ENCODE measurements around the gene MS4A14.

The MS4A14 gene

DNA sequence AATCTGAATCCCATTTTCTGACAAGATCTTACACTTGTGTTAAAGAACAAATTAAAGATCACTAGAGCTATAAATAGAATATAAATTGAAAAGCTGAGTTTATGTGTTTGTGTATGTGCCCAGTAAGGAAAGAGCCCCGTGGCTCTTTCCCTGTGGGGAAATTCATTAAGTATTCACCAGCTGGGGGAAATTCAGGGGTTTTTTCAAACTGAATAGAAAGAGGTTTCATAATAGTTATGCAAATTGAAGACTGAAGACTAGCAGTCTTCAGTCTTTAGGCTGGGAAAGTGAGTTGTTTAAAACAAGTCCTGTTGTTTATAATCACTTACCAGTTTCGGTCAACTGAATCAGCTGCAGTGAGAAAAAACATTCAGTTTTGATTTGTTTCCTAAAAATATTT, 29.2 kb upstream of the MS4A14 start:
- H3K4me1 ChIP-seq (ENCODE audit: control insufficient read depth in 1 of 2, insufficient read depth in 2 of 2, low read length in 2 of 2), result peaks cover 5 to 11% of the 10 kb centered on the region in 2 donors
- H3K9me3 ChIP-seq (ENCODE audit: control insufficient read depth in 1 of 2, low read length in 2 of 2), result no peaks in the 10 kb centered on the region
- H3K36me3 ChIP-seq (ENCODE audit: control insufficient read depth in 1 of 2, insufficient read depth in 2 of 2, low read length in 2 of 2), result no peaks in the 10 kb centered on the region
- no peak overlapping the region for H3K9ac ChIP-seq (ENCODE audit: low read depth in 1 of 2, low read length in 2 of 2)
- H3K27me3 ChIP-seq (ENCODE audit: control insufficient read depth in 1 of 2, insufficient read depth in 2 of 2, low read length in 2 of 2), result no peaks in the 10 kb centered on the region
- H3K27ac ChIP-seq (ENCODE audit: low read depth, low read length), result no peak overlapping the region
- no peak overlapping the region for H3K4me3 ChIP-seq (ENCODE audit: low read depth in 1 of 2, low read length in 2 of 2)

DNA sequence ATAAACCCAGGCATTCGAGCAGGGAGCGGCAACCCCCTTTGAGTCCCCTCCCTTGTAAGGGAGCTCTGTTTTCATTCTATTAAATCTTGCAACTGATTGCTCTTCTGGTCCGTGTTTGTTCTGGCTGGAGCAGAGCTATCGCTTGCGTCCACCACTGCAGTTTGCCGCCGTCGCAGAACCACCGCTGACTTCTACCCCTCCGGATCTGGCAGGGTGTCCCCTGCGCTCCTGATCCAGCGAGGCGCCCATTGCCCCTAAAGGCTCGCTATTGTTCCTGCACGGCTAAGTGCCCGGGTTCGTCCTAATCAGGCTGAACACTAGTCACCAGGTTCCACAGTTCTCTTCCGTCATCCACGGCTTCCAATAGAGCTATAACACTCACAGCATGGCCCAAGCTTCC, 28.4 kb upstream of the MS4A14 start:
- Histone ChIP-seq H3K4me1 (ENCODE audit: control insufficient read depth in 1 of 2, insufficient read depth in 2 of 2, low read length in 2 of 2) (peaks cover 5 to 11% of the 10 kb centered on the region in 2 donors), H3K27ac (ENCODE audit: low read depth, low read length) (no peak overlapping the region), H3K36me3 (ENCODE audit: control insufficient read depth in 1 of 2, insufficient read depth in 2 of 2, low read length in 2 of 2) (no peaks in the 10 kb centered on the region), H3K9ac (ENCODE audit: low read depth in 1 of 2, low read length in 2 of 2) (no peak overlapping the region), H3K27me3 (ENCODE audit: control insufficient read depth in 1 of 2, insufficient read depth in 2 of 2, low read length in 2 of 2) (no peaks in the 10 kb centered on the region), H3K4me3 (ENCODE audit: low read depth in 1 of 2, low read length in 2 of 2) (no peak overlapping the region), H3K9me3 (ENCODE audit: control insufficient read depth in 1 of 2, low read length in 2 of 2) (no peaks in the 10 kb centered on the region)

DNA sequence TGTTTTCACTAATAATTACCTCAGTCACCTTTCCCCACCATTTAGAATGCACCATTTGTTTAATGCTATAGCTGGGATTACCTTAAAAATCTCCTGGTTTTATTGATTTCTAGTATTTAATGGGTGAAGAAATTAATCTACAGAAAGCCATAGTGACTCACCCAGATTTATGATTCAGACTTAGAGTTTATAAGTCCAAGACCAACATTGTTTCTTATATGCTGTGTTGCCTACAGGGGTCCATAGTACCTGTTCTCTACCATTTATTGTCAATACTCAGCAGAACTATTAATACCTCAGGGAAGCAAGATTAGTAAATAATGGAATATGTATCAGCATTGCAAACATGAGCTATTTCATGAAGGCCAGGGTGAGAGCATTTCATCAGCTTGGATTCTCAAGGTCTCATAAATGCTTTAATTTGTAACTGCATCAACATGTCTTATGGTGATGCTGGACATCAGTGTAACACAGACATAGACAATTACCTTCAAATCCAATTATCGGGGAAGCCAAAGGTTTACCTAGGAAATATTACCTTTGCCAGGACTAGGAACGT, 25.9 kb upstream of the MS4A14 start:
- Histone ChIP-seq H3K9ac (ENCODE audit: low read depth in 1 of 2, low read length in 2 of 2) (no peak overlapping the region), H3K27ac (ENCODE audit: low read depth, low read length) (no peak overlapping the region), H3K4me1 (ENCODE audit: control insufficient read depth in 1 of 2, insufficient read depth in 2 of 2, low read length in 2 of 2) (peaks cover 5 to 11% of the 10 kb centered on the region in 2 donors)

DNA sequence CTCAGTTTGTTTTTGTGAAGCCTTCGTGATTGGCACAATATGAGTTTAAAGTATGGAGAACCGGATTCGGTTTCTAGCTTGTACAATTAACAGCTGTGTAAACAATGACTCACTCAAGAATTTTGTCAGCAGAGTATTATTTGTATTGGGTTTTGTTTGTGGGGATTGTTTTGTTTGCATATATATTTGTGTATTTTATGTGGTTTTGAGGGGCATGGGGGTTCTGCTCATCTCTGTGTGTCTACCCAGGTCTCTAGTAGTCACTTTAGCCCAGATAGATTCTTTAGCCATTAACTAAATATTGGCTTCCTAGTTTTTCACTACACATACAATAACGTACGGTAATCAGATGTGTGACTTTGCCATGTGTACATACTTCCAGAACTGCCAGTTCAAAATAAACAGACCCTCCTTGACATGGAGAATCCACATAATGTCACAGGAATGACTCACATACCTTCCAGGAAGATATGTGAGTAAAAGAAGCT, 25.4 kb upstream of the MS4A14 start:
- no peaks in the 10 kb centered on the region for H3K27me3 ChIP-seq (ENCODE audit: control insufficient read depth in 1 of 2, insufficient read depth in 2 of 2, low read length in 2 of 2)
- H3K36me3 ChIP-seq (ENCODE audit: control insufficient read depth in 1 of 2, insufficient read depth in 2 of 2, low read length in 2 of 2), result no peaks in the 10 kb centered on the region
- H3K9ac ChIP-seq (ENCODE audit: low read depth in 1 of 2, low read length in 2 of 2), result no peak overlapping the region
- H3K4me1 ChIP-seq (ENCODE audit: control insufficient read depth in 1 of 2, insufficient read depth in 2 of 2, low read length in 2 of 2), result peaks cover 5 to 11% of the 10 kb centered on the region in 2 donors
- no peak overlapping the region for H3K27ac ChIP-seq (ENCODE audit: low read depth, low read length)
- H3K9me3 ChIP-seq (ENCODE audit: control insufficient read depth in 1 of 2, low read length in 2 of 2), result no peaks in the 10 kb centered on the region
- H3K4me3 ChIP-seq (ENCODE audit: low read depth in 1 of 2, low read length in 2 of 2), result no peak overlapping the region

More for the DNA sequence above, 25.9 kb upstream of the MS4A14 start:
- Histone ChIP-seq H3K36me3 (ENCODE audit: control insufficient read depth in 1 of 2, insufficient read depth in 2 of 2, low read length in 2 of 2) (no peaks in the 10 kb centered on the region), H3K9me3 (ENCODE audit: control insufficient read depth in 1 of 2, low read length in 2 of 2) (no peaks in the 10 kb centered on the region), H3K4me3 (ENCODE audit: low read depth in 1 of 2, low read length in 2 of 2) (no peak overlapping the region), H3K27me3 (ENCODE audit: control insufficient read depth in 1 of 2, insufficient read depth in 2 of 2, low read length in 2 of 2) (no peaks in the 10 kb centered on the region)

DNA sequence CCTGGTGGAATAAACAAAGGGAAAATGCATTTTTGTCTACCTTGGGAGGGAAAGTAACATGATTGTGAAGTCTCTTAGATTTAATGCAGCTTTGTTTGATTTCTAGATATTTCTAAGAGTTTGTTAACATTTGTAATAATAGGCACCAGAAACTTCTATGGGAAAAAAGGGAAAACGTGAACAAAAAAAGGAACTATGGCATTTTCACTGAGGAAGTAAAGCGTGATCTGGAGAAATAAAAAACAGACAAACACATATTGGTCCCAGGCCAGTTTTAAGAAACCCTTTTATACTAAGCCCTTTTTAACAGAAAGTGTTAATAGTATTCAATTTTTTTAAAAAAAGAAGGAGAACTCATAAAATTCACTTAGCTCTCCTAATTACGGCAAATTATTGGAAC, 24.9 kb upstream of the MS4A14 start:
- no peaks in the 10 kb centered on the region for H3K27me3 ChIP-seq (ENCODE audit: control insufficient read depth in 1 of 2, insufficient read depth in 2 of 2, low read length in 2 of 2)
- peaks cover 5 to 11% of the 10 kb centered on the region in 2 donors for H3K4me1 ChIP-seq (ENCODE audit: control insufficient read depth in 1 of 2, insufficient read depth in 2 of 2, low read length in 2 of 2)
- H3K9ac ChIP-seq (ENCODE audit: low read depth in 1 of 2, low read length in 2 of 2), result no peak overlapping the region
- H3K9me3 ChIP-seq (ENCODE audit: control insufficient read depth in 1 of 2, low read length in 2 of 2), result no peaks in the 10 kb centered on the region
- peak overlapping the region; percentile 5 for H3K27ac ChIP-seq (ENCODE audit: low read depth, low read length)
- no peak overlapping the region for H3K4me3 ChIP-seq (ENCODE audit: low read depth in 1 of 2, low read length in 2 of 2)
- no peaks in the 10 kb centered on the region for H3K36me3 ChIP-seq (ENCODE audit: control insufficient read depth in 1 of 2, insufficient read depth in 2 of 2, low read length in 2 of 2)

DNA sequence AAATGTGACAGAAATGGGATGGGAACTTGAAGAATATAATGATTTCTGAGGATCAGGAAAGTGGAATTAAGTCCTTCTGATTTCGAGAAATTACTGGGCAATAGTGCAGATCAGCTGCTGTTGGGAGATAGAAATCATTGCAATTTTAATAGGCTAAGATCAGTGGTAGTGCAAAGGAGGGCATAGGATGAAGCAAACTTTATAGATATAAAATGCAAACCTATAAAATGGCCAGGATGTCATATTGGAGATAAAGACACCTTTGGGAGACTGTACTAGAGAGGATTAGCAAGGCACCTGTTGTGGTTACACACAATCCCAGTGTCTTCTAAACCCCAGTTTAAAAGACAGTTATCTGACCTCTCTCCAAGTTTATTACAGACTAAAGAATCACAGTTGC, 24.4 kb upstream of the MS4A14 start:
- H3K9me3 ChIP-seq (ENCODE audit: control insufficient read depth in 1 of 2, low read length in 2 of 2), result no peaks in the 10 kb centered on the region
- no peak overlapping the region for H3K4me3 ChIP-seq (ENCODE audit: low read depth in 1 of 2, low read length in 2 of 2)
- H3K9ac ChIP-seq (ENCODE audit: low read depth in 1 of 2, low read length in 2 of 2), result no peak overlapping the region
- peaks cover 5 to 11% of the 10 kb centered on the region in 2 donors for H3K4me1 ChIP-seq (ENCODE audit: control insufficient read depth in 1 of 2, insufficient read depth in 2 of 2, low read length in 2 of 2)
- no peaks in the 10 kb centered on the region for H3K27me3 ChIP-seq (ENCODE audit: control insufficient read depth in 1 of 2, insufficient read depth in 2 of 2, low read length in 2 of 2)
- H3K36me3 ChIP-seq (ENCODE audit: control insufficient read depth in 1 of 2, insufficient read depth in 2 of 2, low read length in 2 of 2), result no peaks in the 10 kb centered on the region
- peak overlapping the region; percentile 5 for H3K27ac ChIP-seq (ENCODE audit: low read depth, low read length)

DNA sequence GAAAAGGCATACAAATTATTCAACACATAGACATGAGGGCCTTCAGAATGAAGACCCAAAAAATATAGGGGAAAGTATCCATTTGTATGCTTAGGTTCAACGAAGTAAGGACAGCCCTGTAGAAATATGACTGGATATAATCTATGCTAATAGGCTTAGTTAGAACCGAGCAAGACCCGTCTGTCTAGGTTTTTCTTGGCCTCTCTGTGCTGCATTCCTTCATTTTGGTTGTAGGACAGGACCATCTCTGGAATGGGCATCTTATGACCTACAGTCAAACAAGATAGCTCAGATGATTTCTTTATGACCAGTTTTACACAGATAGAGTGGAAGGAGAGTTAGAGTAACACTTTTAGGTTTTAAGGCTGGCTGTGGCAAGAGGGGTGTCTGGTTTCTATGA, 23.5 kb upstream of the MS4A14 start:
- H3K36me3 ChIP-seq (ENCODE audit: control insufficient read depth in 1 of 2, insufficient read depth in 2 of 2, low read length in 2 of 2), result no peaks in the 10 kb centered on the region
- no peak overlapping the region for H3K4me3 ChIP-seq (ENCODE audit: low read depth in 1 of 2, low read length in 2 of 2)
- H3K9ac ChIP-seq (ENCODE audit: low read depth in 1 of 2, low read length in 2 of 2), result no peak overlapping the region
- no peak overlapping the region for H3K27ac ChIP-seq (ENCODE audit: low read depth, low read length)
- peaks cover 5 to 11% of the 10 kb centered on the region in 2 donors for H3K4me1 ChIP-seq (ENCODE audit: control insufficient read depth in 1 of 2, insufficient read depth in 2 of 2, low read length in 2 of 2)
- H3K9me3 ChIP-seq (ENCODE audit: control insufficient read depth in 1 of 2, low read length in 2 of 2), result no peaks in the 10 kb centered on the region
- H3K27me3 ChIP-seq (ENCODE audit: control insufficient read depth in 1 of 2, insufficient read depth in 2 of 2, low read length in 2 of 2), result no peaks in the 10 kb centered on the region

DNA sequence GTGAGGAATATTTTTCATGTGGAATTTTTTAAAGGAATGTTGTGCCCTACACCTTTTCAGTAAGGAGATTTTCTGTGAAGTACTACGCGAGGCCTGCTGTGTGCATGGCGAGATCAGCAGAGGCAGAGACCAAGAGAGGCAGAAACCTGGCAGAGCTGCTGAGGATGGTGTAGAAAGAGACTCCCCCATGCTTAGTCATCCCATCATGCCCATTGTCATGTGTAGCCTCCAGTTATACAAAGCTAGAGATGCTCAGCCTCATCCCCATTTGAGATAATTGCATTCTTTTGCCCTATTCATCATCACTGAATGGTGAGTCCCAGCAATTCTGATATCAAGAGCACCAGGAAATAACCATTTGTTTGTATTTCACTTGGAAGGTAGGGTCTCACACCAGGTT, 20.9 kb upstream of the MS4A14 start:
- Histone ChIP-seq H3K9ac (ENCODE audit: low read depth in 1 of 2, low read length in 2 of 2) (no peak overlapping the region), H3K4me3 (ENCODE audit: low read depth in 1 of 2, low read length in 2 of 2) (no peak overlapping the region), H3K27ac (ENCODE audit: low read depth, low read length) (no peak overlapping the region), H3K36me3 (ENCODE audit: control insufficient read depth in 1 of 2, insufficient read depth in 2 of 2, low read length in 2 of 2) (no peaks in the 10 kb centered on the region), H3K4me1 (ENCODE audit: control insufficient read depth in 1 of 2, insufficient read depth in 2 of 2, low read length in 2 of 2) (peaks cover 4 to 10% of the 10 kb centered on the region in 2 donors), H3K9me3 (ENCODE audit: control insufficient read depth in 1 of 2, low read length in 2 of 2) (no peaks in the 10 kb centered on the region), H3K27me3 (ENCODE audit: control insufficient read depth in 1 of 2, insufficient read depth in 2 of 2, low read length in 2 of 2) (peaks cover 0 to 5% of the 10 kb centered on the region in 2 donors)

DNA sequence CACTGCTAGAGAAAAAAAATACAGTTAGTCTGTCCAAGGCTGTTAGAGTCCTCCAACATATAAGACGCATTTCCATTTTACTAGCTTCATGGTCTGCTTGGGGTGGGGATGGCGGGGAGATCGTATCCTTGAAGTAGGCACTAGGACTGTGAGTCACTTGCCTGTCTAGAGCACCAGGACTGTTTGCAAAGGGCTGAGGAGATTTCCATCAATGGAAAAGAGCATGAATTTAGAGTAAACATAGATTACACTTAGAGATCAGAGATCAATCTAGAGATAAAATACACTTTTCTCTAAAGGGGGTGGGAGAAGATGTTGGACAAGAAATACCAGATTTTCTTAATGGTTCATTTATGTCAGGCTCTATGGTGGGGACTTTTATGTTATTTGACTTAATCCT, 19.7 kb upstream of the MS4A14 start:
- Histone ChIP-seq H3K9me3 (ENCODE audit: control insufficient read depth in 1 of 2, low read length in 2 of 2) (no peaks in the 10 kb centered on the region), H3K27ac (ENCODE audit: low read depth, low read length) (no peak overlapping the region)

DNA sequence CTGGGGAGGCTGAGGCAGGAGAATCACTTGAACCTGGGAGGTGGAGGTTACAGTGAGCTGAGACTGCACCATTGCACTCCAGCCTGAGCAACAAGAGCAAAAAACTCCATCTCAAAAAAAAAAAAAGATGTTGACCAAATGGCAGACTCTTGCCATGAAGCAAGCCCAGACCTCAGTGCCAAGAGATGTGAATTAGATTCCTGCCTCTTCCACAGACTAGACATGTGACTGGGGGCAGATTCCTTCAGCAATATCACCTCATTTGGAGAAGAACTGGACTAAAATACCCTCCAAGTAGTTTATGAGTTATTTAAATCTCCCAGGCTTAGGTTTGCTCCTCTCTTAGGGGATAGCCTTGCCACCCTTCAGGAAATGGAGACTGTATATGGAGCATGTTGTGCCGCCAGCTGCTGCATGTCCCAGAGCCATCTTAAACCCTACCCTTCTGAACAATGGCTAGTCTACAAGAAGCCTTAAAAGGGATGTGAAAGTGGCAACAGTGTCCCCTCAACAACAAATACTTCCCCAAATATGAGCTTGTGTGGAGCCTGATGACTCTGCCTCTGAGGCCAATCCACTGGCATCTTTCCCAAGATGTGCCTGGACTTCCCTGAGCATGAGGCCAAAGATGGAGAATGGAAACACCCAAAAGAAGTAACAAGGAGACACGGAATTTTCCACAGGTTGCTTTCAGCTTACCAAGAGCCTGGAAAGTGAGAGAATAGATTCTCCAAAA, 18.7 kb upstream of the MS4A14 start:
- Histone ChIP-seq H3K27me3 (ENCODE audit: control insufficient read depth in 1 of 2, insufficient read depth in 2 of 2, low read length in 2 of 2) (peaks cover 0 to 5% of the 10 kb centered on the region in 2 donors), H3K9ac (ENCODE audit: low read depth in 1 of 2, low read length in 2 of 2) (no peak overlapping the region), H3K9me3 (ENCODE audit: control insufficient read depth in 1 of 2, low read length in 2 of 2) (no peaks in the 10 kb centered on the region), H3K36me3 (ENCODE audit: control insufficient read depth in 1 of 2, insufficient read depth in 2 of 2, low read length in 2 of 2) (no peaks in the 10 kb centered on the region), H3K27ac (ENCODE audit: low read depth, low read length) (no peak overlapping the region), H3K4me3 (ENCODE audit: low read depth in 1 of 2, low read length in 2 of 2) (no peak overlapping the region), H3K4me1 (ENCODE audit: control insufficient read depth in 1 of 2, insufficient read depth in 2 of 2, low read length in 2 of 2) (no peaks in the 10 kb centered on the region)

More for the DNA sequence above, 19.7 kb upstream of the MS4A14 start:
- Histone ChIP-seq H3K9ac (ENCODE audit: low read depth in 1 of 2, low read length in 2 of 2) (no peak overlapping the region), H3K4me3 (ENCODE audit: low read depth in 1 of 2, low read length in 2 of 2) (no peak overlapping the region), H3K36me3 (ENCODE audit: control insufficient read depth in 1 of 2, insufficient read depth in 2 of 2, low read length in 2 of 2) (no peaks in the 10 kb centered on the region), H3K4me1 (ENCODE audit: control insufficient read depth in 1 of 2, insufficient read depth in 2 of 2, low read length in 2 of 2) (no peaks in the 10 kb centered on the region), H3K27me3 (ENCODE audit: control insufficient read depth in 1 of 2, insufficient read depth in 2 of 2, low read length in 2 of 2) (peaks cover 0 to 5% of the 10 kb centered on the region in 2 donors)

All from duodenal mucosa (tissue), 2 donors.